ENCODE results near the gene ATG16L2. TPM values are rescaled to one million over a fixed set of nuclear protein-coding genes. Genes with fewer than 3 reads are reported as not detected.

Gene ATG16L2
- total RNA-seq, 2 donors from 2014 or later, result 43.5 to 51.3 TPM

- H3K4me3 ChIP-seq, result peak overlapping the region; percentile 82
- peak overlapping the region; percentile 93 for H3K27ac ChIP-seq
- TF ChIP-seq CTCF (IDR thresholded peaks at IDR 0.05), result no peak
- H3K4me1 ChIP-seq, result peaks cover 18% of the 10 kb centered on the region
- peak overlapping the region in 1 of 2 donors; percentile 96 for H3K9ac ChIP-seq (ENCODE audit: low read depth in 2 of 2, low read length in 2 of 2)
- H3K36me3 ChIP-seq, result no peaks in the 10 kb centered on the region
- intact Hi-C loops (cut with DNase I), result loop anchor here (5.0 kb wide), 1 partner anchor 85 kb away; no protein-coding TSS in a partner anchor
- DNase-seq, result no peak
- no peaks in the 10 kb centered on the region for H3K9me3 ChIP-seq
- no peaks in the 10 kb centered on the region for H3K27me3 ChIP-seq
Measured at GRCh38 chr11:72812604-72812966, 1.6 kb upstream of the ATG16L2 start.

DNA sequence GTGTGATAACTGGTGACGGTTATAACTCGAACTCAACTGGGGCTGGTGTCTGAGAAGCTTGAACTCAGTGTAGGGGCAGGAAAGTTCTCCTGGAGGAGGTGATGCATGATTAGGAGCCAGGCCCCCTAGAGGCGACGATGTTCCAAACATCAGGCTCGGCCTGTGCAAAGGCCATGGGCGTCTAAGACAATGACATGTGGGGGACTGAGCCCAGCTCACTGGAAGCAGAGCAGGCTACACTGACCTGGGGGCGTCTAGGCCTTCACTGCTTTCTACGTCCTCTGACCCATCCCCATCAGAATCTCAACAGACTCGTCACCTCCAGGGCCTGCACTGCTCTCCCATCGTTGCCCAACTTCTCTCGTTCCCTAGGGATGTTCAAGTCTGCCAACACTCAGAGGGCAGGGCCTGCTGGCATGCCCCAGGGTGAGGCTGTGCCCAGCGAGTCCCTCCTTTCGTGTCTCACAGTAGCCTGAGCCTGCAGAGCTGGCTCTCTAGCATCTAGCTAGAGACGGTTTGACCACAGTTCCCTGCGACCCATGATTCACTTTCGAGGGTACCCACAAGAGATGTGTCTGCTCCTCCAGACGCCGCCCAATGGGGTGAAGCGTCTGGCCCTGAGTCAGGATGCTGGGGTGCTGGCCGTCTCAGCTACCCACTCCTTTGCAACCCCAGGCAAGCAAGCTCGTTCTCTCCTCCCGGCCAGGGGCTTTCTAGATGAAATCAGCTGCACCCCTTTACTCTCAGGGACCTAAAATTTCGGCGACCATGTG lies 1.1 kb upstream of the ATG16L2 start:
- TF ChIP-seq CTCF (IDR thresholded peaks at IDR 0.05), result peak; percentile 42
- intact Hi-C loops (cut with DNase I), result loop anchor here (5.0 kb wide), 1 partner anchor 86 kb away; no protein-coding TSS in a partner anchor
- H3K9ac ChIP-seq (ENCODE audit: low read depth in 2 of 2, low read length in 2 of 2), result peak overlapping the region; percentile 91 to 96
- H3K27me3 ChIP-seq, result no peaks in the 10 kb centered on the region
- H3K4me1 ChIP-seq, result peaks cover 18% of the 10 kb centered on the region
- H3K36me3 ChIP-seq, result no peaks in the 10 kb centered on the region
- DNase-seq, result peak; percentile 79
- H3K27ac ChIP-seq, result peak overlapping the region; percentile 93
- no peaks in the 10 kb centered on the region for H3K9me3 ChIP-seq
- H3K4me3 ChIP-seq, result peak overlapping the region; percentile 82

GRCh38 chr11:72813740-72814285 lies 398 bp upstream of the ATG16L2 start:
- peak overlapping the region; percentile 91 to 96 for H3K9ac ChIP-seq (ENCODE audit: low read depth in 2 of 2, low read length in 2 of 2)
- peak overlapping the region; percentile 82 for H3K4me3 ChIP-seq
- H3K36me3 ChIP-seq, result no peaks in the 10 kb centered on the region
- peaks cover 18% of the 10 kb centered on the region for H3K4me1 ChIP-seq
- H3K9me3 ChIP-seq, result no peaks in the 10 kb centered on the region
- H3K27me3 ChIP-seq, result no peaks in the 10 kb centered on the region
- TF ChIP-seq CTCF (IDR thresholded peaks at IDR 0.05), result no peak
- DNase-seq, result peak; percentile 86
- peak overlapping the region; percentile 93 for H3K27ac ChIP-seq
- intact Hi-C loops (cut with DNase I), result loop anchor here (5.0 kb wide), 1 partner anchor 87 kb away; no protein-coding TSS in a partner anchor

GRCh38 chr11:72815110-72815618 lies 953 bp downstream of the ATG16L2 start:
- H3K27ac ChIP-seq, result peak overlapping the region; percentile 93
- peak overlapping the region; percentile 91 to 96 for H3K9ac ChIP-seq (ENCODE audit: low read depth in 2 of 2, low read length in 2 of 2)
- no peaks in the 10 kb centered on the region for H3K27me3 ChIP-seq
- no peaks in the 10 kb centered on the region for H3K9me3 ChIP-seq
- no peak for DNase-seq
- peak overlapping the region; percentile 82 for H3K4me3 ChIP-seq
- no peak for TF ChIP-seq CTCF (IDR thresholded peaks at IDR 0.05)
- H3K4me1 ChIP-seq, result peaks cover 18% of the 10 kb centered on the region
- H3K36me3 ChIP-seq, result no peaks in the 10 kb centered on the region
- intact Hi-C loops (cut with DNase I), result no loop called here

- no peak for TF ChIP-seq CTCF (IDR thresholded peaks at IDR 0.05)
- Histone ChIP-seq H3K27me3 (no peaks in the 10 kb centered on the region), H3K27ac (no peak overlapping the region), H3K9ac (ENCODE audit: low read depth in 2 of 2, low read length in 2 of 2) (no peak overlapping the region), H3K4me3 (peak overlapping the region; percentile 82), H3K36me3 (no peaks in the 10 kb centered on the region), H3K4me1 (peaks cover 22% of the 10 kb centered on the region), H3K9me3 (no peaks in the 10 kb centered on the region)
- DNase-seq, result no peak
- intact Hi-C loops (cut with DNase I), result no loop called here
Measured at GRCh38 chr11:72816404-72816990, 2.3 kb downstream of the ATG16L2 start.

Measured in colonic mucosa (tissue), 4 donors.